GM10266 (cell line): ENCODE data around the gene DPYD.

Experiments used
- DNase-seq: peaks from one replicate; pipeline ENCODE4 v3.0.0; 2012; ENCODE audit errors: extremely low spot score
- CTCF ChIP-seq: IDR thresholded peaks from 2 replicates; pipeline ENCODE4 v1.5.1; 2012; ENCODE audit warnings: mild to moderate bottlenecking, low read depth; ENCODE audit not compliant: control insufficient read depth, insufficient read depth; ENCODE audit errors: missing control alignments

Gene DPYD

GRCh38 chr1:97744977-97745376 is 175.9 kb downstream of the DPYD start:
- no peak for DNase-seq
- no peak for TF ChIP-seq CTCF

GRCh38 chr1:97743129-97743528 is 177.7 kb downstream of the DPYD start:
- no peak for TF ChIP-seq CTCF
- no peak for DNase-seq

GRCh38 chr1:97740891-97741290 is 179.9 kb downstream of the DPYD start:
- no peak for DNase-seq
- TF ChIP-seq CTCF: no peak

GRCh38 chr1:97739596-97740103 is 181.2 kb downstream of the DPYD start:
- DNase-seq: no peak
- TF ChIP-seq CTCF: no peak

- DNase-seq: no peak
- no peak for TF ChIP-seq CTCF
These were observed 182.6 kb downstream of the DPYD start for GRCh38 chr1:97738270-97738669.

- no peak for DNase-seq
- TF ChIP-seq CTCF: no peak
These were observed 190.6 kb downstream of the DPYD start for GRCh38 chr1:97730271-97730670.

- no peak for TF ChIP-seq CTCF
- DNase-seq: no peak
These were observed 192.4 kb downstream of the DPYD start for GRCh38 chr1:97728436-97728835.
